IMR-90 (cell line): ENCODE results near the gene FXYD3. TPM values are rescaled to one million over a fixed set of nuclear protein-coding genes. Genes with fewer than 3 reads are reported as not detected.

ENCODE experiments used
- ATAC-seq: fragments of 200-7000 bp; cut with Tn5 transposase; 2 replicates; pipeline ENCODE4 v1.9.1; 2020; ENCODE audit warnings: low read depth, mild to moderate bottlenecking, moderate library complexity
- BruUV-seq: library from RNA; stranded (reverse); fragments of 400-500 nt; replicated peaks from 2 replicates; lab custom pipeline; 2021; lab: Mats Ljungman, UMichigan
- CTCF ChIA-PET: fragments of 300-600 bp; formaldehyde crosslinking; extraction: SDS; loops from one replicate; lab custom pipeline; 2021; ENCODE audit warnings: antibody characterized with exemption; lab: Yijun Ruan, JAX
- POLR2A ChIA-PET: fragments of 300-600 bp; sonication (Branson Sonifier 250); formaldehyde crosslinking; loops from one replicate; lab custom pipeline; 2022; ENCODE audit warnings: antibody characterized with exemption; ENCODE audit not compliant: unreplicated experiment; lab: Charles Lee
- DNase-seq: peaks from one replicate; pipeline ENCODE4 v3.0.0; 2013
- H2AFZ ChIP-seq: replicated peaks from 2 replicates; pipeline ENCODE3; 2013; ENCODE audit warnings: low read length, mild to moderate bottlenecking; ENCODE audit not compliant: poor library complexity
- H2AK5ac ChIP-seq: 2 replicates; pipeline ENCODE4 v1.6.1; 2013; ENCODE audit warnings: low read depth, low read length, inconsistent platforms
- H2AK9ac ChIP-seq: replicated peaks from 2 replicates; pipeline ENCODE3; 2013; ENCODE audit warnings: mild to moderate bottlenecking, low read depth, low read length, moderate library complexity; ENCODE audit not compliant: poor library complexity
- H2BK120ac ChIP-seq: 2 replicates; pipeline ENCODE4 v1.6.1; 2013; ENCODE audit warnings: low read depth, low read length, inconsistent platforms
- H2BK15ac ChIP-seq: 3 replicates; pipeline ENCODE4 v1.6.1; 2013; ENCODE audit warnings: low read depth, low read length, inconsistent platforms
- H2BK20ac ChIP-seq: 2 replicates; pipeline ENCODE4 v1.6.1; 2013; ENCODE audit warnings: low read depth, mild to moderate bottlenecking, inconsistent platforms, low read length, moderate library complexity
- H2BK5ac ChIP-seq: 2 replicates; pipeline ENCODE4 v1.6.1; 2013; ENCODE audit warnings: mild to moderate bottlenecking, low read depth, low read length, inconsistent platforms; ENCODE audit not compliant: poor library complexity, severe bottlenecking
- H3K14ac ChIP-seq: replicated peaks from 2 replicates; pipeline ENCODE4 v1.6.1; 2013; ENCODE audit warnings: low read depth, low read length, inconsistent platforms
- H3K18ac ChIP-seq: 2 replicates; pipeline ENCODE4 v1.6.1; 2013; ENCODE audit warnings: low read depth, low read length, control low read depth
- H3K23ac ChIP-seq: 2 replicates; pipeline ENCODE4 v1.6.1; 2013; ENCODE audit warnings: low read depth, low read length, inconsistent platforms
- H3K27ac ChIP-seq: 2 replicates; pipeline ENCODE4 v1.5.1; 2013; ENCODE audit warnings: mild to moderate bottlenecking, control low read depth, low read length; ENCODE audit not compliant: insufficient read depth
- H3K27me3 ChIP-seq: 2 replicates; pipeline ENCODE4 v1.6.1; 2013; ENCODE audit warnings: low read length; ENCODE audit not compliant: control insufficient read depth, insufficient read depth
- H3K36me3 ChIP-seq: 2 replicates; pipeline ENCODE4 v1.6.1; 2013; ENCODE audit warnings: low read length, mixed read lengths; ENCODE audit not compliant: control insufficient read depth, insufficient read depth
- H3K4ac ChIP-seq: 2 replicates; pipeline ENCODE4 v1.6.1; 2013; ENCODE audit warnings: low read depth, low read length, inconsistent platforms
- H3K4me1 ChIP-seq: 2 replicates; pipeline ENCODE4 v1.6.1; 2013; ENCODE audit warnings: low read length, mixed read lengths; ENCODE audit not compliant: control insufficient read depth, insufficient read depth
- H3K4me2 ChIP-seq: 2 replicates; pipeline ENCODE4 v1.6.1; 2013; ENCODE audit warnings: low read depth, mild to moderate bottlenecking, control low read depth, low read length, moderate library complexity
- H3K4me3 ChIP-seq: 2 replicates; pipeline ENCODE4 v1.5.1; 2013; ENCODE audit warnings: low read depth, mild to moderate bottlenecking, control low read depth, low read length, moderate library complexity; ENCODE audit not compliant: insufficient read depth
- H3K56ac ChIP-seq: 2 replicates; pipeline ENCODE4 v1.6.1; 2013; ENCODE audit warnings: low read length, inconsistent platforms; ENCODE audit not compliant: insufficient read depth; ENCODE audit errors: extremely low read depth
- H3K79me1 ChIP-seq, 2 experiments: 2 replicates each; pipeline ENCODE4 v1.6.1; 2013; ENCODE audit warnings: low read length in 2 of 2, inconsistent platforms in 1 of 2, low read depth in 1 of 2
- H3K9ac ChIP-seq: 2 replicates; pipeline ENCODE4 v1.6.1; 2013; ENCODE audit warnings: low read depth, low read length, control low read depth
- H3K9me1 ChIP-seq: 2 replicates; pipeline ENCODE4 v1.6.1; 2013; ENCODE audit warnings: low read length, inconsistent platforms; ENCODE audit not compliant: insufficient read depth
- H3K9me3 ChIP-seq: 2 replicates; pipeline ENCODE4 v1.6.1; 2013; ENCODE audit warnings: low read length; ENCODE audit not compliant: control insufficient read depth, insufficient read depth
- H4K20me1 ChIP-seq: 2 replicates; pipeline ENCODE4 v1.6.1; 2013; ENCODE audit warnings: low read length, inconsistent platforms; ENCODE audit not compliant: insufficient read depth
- H4K5ac ChIP-seq: 2 replicates; pipeline ENCODE4 v1.6.1; 2013; ENCODE audit warnings: mild to moderate bottlenecking, low read depth, low read length, control low read depth
- H4K8ac ChIP-seq, 2 experiments: 2 replicates each; pipeline ENCODE4 v1.6.1; 2013; ENCODE audit warnings: low read depth in 2 of 2, low read length in 2 of 2, control low read depth in 1 of 2, inconsistent platforms in 1 of 2
- H4K91ac ChIP-seq: 2 replicates; pipeline ENCODE4 v1.6.1; 2013; ENCODE audit warnings: low read depth, low read length, inconsistent platforms; ENCODE audit not compliant: insufficient read depth
- BHLHE40 ChIP-seq: fragments of 150-350 bp; IDR thresholded peaks from 2 replicates; pipeline ENCODE4 v1.6.1; 2016; ENCODE audit warnings: mild to moderate bottlenecking, low read depth, low read length
- CEBPB ChIP-seq: IDR thresholded peaks from 2 replicates; pipeline ENCODE4 v1.6.1; 2012; ENCODE audit warnings: low read depth, low read length, improper control_type of control experiment
- CHD1 ChIP-seq: IDR thresholded peaks from 2 replicates; pipeline ENCODE4 v1.6.1; 2012; ENCODE audit warnings: low read depth, low read length, improper control_type of control experiment
- FOS ChIP-seq: fragments of 150-350 bp; IDR thresholded peaks from 2 replicates; pipeline ENCODE4 v1.6.1; 2016; ENCODE audit warnings: low read depth, low read length
- MAFK ChIP-seq: IDR thresholded peaks from 2 replicates; pipeline ENCODE4 v1.6.1; 2012; ENCODE audit warnings: low read depth, low read length, improper control_type of control experiment
- MAZ ChIP-seq: IDR thresholded peaks from 2 replicates; pipeline ENCODE4 v1.6.1; 2012; ENCODE audit warnings: low read depth, mild to moderate bottlenecking, low read length, improper control_type of control experiment, moderate library complexity, borderline replicate concordance
- MXI1 ChIP-seq: IDR thresholded peaks from 2 replicates; pipeline ENCODE4 v1.6.1; 2012; ENCODE audit warnings: low read depth, mild to moderate bottlenecking, low read length, moderate library complexity, borderline replicate concordance
- NFE2L2 ChIP-seq: fragments of 150-350 bp; IDR thresholded peaks from 2 replicates; pipeline ENCODE4 v1.6.1; 2016; ENCODE audit warnings: low read depth, mild to moderate bottlenecking, low read length
- POLR2A ChIP-seq: IDR thresholded peaks from 2 replicates; pipeline ENCODE4 v1.6.1; 2012; ENCODE audit warnings: mild to moderate bottlenecking, low read depth, low read length
- RAD21 ChIP-seq: IDR thresholded peaks from 2 replicates; pipeline ENCODE4 v1.6.1; 2012; ENCODE audit warnings: low read length, improper control_type of control experiment
- RCOR1 ChIP-seq: IDR thresholded peaks from 2 replicates; pipeline ENCODE4 v1.6.1; 2012; ENCODE audit warnings: mild to moderate bottlenecking, low read length, improper control_type of control experiment; ENCODE audit not compliant: insufficient replicate concordance
- RFX5 ChIP-seq: IDR thresholded peaks from 2 replicates; pipeline ENCODE4 v1.8.0; 2012; ENCODE audit warnings: low read depth, mild to moderate bottlenecking, low read length, moderate library complexity
- SMC3 ChIP-seq: fragments of 150-350 bp; IDR thresholded peaks from 2 replicates; pipeline ENCODE4 v1.6.1; 2016; ENCODE audit warnings: low read depth, mild to moderate bottlenecking, antibody characterized with exemption, low read length, moderate library complexity
- WGBS, 2 experiments: methylation state at CpG; one replicate each; pipeline versions ENCODE4 v1.1.5 to v1.1.7; 2013; ENCODE audit warnings: missing lambda C conversion rate in 2 of 2; ENCODE audit not compliant: insufficient read length in 1 of 2; ENCODE audit errors: extremely low coverage in 2 of 2; 5-methylcytosine and 5-hydroxymethylcytosine counted together
- dilution Hi-C: fragments of 300-500 bp; cut with HindIII; formaldehyde crosslinking; loops from one replicate; pipeline ENCODE4 v1.14.3; 2018; ENCODE audit warnings: low sequenced_read_pairs; ENCODE audit not compliant: unreplicated experiment
- in situ Hi-C: fragments of 300-500 bp; cut with MboI; formaldehyde crosslinking; loops from 3 replicates; pipeline ENCODE4 v1.14.3; 2019; ENCODE audit warnings: low sequenced_read_pairs, inconsistent platforms, mixed read lengths
- intact Hi-C: fragments of 100-400 bp; cut with micrococcal nuclease; formaldehyde crosslinking; loops from 2 replicates; pipeline ENCODE4 v1.10.0; 2022
- polyA plus RNA-seq, 3 experiments: library from polyadenylated mRNA; depleted of rRNA; stranded (reverse); fragments of >200 nt; gene quantifications; 2 replicates each; pipeline ENCODE4 v1.2.3, GENCODE V29; 2012; ENCODE audit warnings: low replicate concordance in 1 of 3
- total RNA-seq: library from RNA; depleted of rRNA; stranded (reverse); fragments of >200 nt; gene quantifications from 2 replicates; pipeline ENCODE4 v1.2.3, GENCODE V29; 2012
- TF ChIP-seq, protein P1 (sequence below): fragments of 150-350 bp; IDR thresholded peaks from 2 replicates; pipeline ENCODE4 v1.6.1; 2017; ENCODE audit warnings: mild to moderate bottlenecking, antibody characterized with exemption, low read length, low read depth
- TF ChIP-seq, protein P2 (sequence below): conservative IDR thresholded peaks from 2 replicates; pipeline ENCODE4 v1.5.1; 2012; ENCODE audit warnings: mild to moderate bottlenecking, low read depth, low read length, improper control_type of control experiment
- TF ChIP-seq, protein P3 (sequence below): fragments of 150-350 bp; IDR thresholded peaks from 2 replicates; pipeline ENCODE4 v1.6.1; 2016; ENCODE audit warnings: low read depth, mild to moderate bottlenecking, low read length, moderate library complexity, borderline replicate concordance

The FXYD3 gene
- total and polyA plus RNA-seq, 2 of the 4 experiments (the other 2 are of a cell fraction), result not detected

DNA sequence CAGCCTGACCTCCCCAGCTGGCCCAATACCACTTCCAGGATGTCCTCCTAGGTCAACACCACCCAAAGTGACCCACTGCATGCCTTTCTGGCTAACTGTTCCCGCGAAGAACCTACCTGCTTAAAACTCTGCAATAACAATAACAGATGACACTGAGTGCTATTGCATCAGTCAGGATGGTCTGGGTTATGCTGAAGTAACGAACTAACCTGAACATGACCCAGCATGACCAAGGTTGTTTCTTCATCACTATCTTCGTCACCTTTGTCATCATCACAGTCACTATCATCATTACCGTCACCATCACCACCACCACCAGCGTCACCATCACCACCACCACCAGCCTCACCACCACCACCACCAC lies 10.6 kb upstream of the FXYD3 start:
- Histone ChIP-seq H3K27ac (no peak overlapping the region), H3K9me3 (peaks cover 5% of the 10 kb centered on the region; the same call in 1 of the 2 replicates), H2AK9ac (peak overlapping the region; percentile 28), H3K56ac (no peak overlapping the region), H3K9me1 (no peaks in the 10 kb centered on the region), H2AK5ac (no peak overlapping the region), H3K36me3 (no peaks in the 10 kb centered on the region), H3K27me3 (no peaks in the 10 kb centered on the region; the same call in 1 of the 2 replicates), H3K4me3 (no peak overlapping the region), H2BK20ac (no peak overlapping the region), H3K9ac (no peak overlapping the region), H4K5ac (no peak overlapping the region), H3K4me1 (no peaks in the 10 kb centered on the region), H2AFZ (no peak overlapping the region), H2BK120ac (no peak overlapping the region), H3K4ac (no peak overlapping the region), H3K14ac (no peak overlapping the region), H2BK15ac (no peak overlapping the region), H3K4me2 (no peak overlapping the region), H4K8ac (no peak overlapping the region), H3K79me1 (no peaks in the 10 kb centered on the region), H4K91ac (no peak overlapping the region), H2BK5ac (no peak overlapping the region), H3K23ac (no peak overlapping the region), H4K20me1 (no peaks in the 10 kb centered on the region), H3K18ac (no peak overlapping the region)
- ChIA-PET CTCF (no interaction called here), POLR2A (no interaction called here)
- ATAC-seq (no peak), DNase-seq (no peak)
- intact Hi-C loops (no loop called here), in situ Hi-C loops (no loop called here), dilution Hi-C loops (no loop called here)
- 70% methylated on average over 4 of the region's 6 CpGs; no CpG with 5 or more reads in 1 of the 2 experiments for WGBS, 2 experiments
- no TSS peak for BruUV-seq
- TF ChIP-seq MAFK (no peak), POLR2A (no peak), NFE2L2 (no peak), RFX5 (no peak), RAD21 (no peak), CHD1 (no peak), RCOR1 (no peak), FOS (no peak), CEBPB (no peak), MXI1 (no peak), MAZ (no peak), SMC3 (no peak), BHLHE40 (no peak)
- TF ChIP-seq, protein P1, sequence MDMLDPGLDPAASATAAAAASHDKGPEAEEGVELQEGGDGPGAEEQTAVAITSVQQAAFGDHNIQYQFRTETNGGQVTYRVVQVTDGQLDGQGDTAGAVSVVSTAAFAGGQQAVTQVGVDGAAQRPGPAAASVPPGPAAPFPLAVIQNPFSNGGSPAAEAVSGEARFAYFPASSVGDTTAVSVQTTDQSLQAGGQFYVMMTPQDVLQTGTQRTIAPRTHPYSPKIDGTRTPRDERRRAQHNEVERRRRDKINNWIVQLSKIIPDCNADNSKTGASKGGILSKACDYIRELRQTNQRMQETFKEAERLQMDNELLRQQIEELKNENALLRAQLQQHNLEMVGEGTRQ, result no peak
- TF ChIP-seq, protein P2, sequence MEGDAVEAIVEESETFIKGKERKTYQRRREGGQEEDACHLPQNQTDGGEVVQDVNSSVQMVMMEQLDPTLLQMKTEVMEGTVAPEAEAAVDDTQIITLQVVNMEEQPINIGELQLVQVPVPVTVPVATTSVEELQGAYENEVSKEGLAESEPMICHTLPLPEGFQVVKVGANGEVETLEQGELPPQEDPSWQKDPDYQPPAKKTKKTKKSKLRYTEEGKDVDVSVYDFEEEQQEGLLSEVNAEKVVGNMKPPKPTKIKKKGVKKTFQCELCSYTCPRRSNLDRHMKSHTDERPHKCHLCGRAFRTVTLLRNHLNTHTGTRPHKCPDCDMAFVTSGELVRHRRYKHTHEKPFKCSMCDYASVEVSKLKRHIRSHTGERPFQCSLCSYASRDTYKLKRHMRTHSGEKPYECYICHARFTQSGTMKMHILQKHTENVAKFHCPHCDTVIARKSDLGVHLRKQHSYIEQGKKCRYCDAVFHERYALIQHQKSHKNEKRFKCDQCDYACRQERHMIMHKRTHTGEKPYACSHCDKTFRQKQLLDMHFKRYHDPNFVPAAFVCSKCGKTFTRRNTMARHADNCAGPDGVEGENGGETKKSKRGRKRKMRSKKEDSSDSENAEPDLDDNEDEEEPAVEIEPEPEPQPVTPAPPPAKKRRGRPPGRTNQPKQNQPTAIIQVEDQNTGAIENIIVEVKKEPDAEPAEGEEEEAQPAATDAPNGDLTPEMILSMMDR, result no peak
- TF ChIP-seq, protein P3, sequence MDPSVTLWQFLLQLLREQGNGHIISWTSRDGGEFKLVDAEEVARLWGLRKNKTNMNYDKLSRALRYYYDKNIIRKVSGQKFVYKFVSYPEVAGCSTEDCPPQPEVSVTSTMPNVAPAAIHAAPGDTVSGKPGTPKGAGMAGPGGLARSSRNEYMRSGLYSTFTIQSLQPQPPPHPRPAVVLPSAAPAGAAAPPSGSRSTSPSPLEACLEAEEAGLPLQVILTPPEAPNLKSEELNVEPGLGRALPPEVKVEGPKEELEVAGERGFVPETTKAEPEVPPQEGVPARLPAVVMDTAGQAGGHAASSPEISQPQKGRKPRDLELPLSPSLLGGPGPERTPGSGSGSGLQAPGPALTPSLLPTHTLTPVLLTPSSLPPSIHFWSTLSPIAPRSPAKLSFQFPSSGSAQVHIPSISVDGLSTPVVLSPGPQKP, result no peak
